NB4 (cell line): ENCODE data around the gene SELENOM.

Experiments used
- MYC ChIP-seq: IDR thresholded peaks from 2 replicates; pipeline ENCODE4 v1.6.1; 2011; ENCODE audit warnings: low read depth, low read length
- POLR2A ChIP-seq: IDR thresholded peaks from 2 replicates; pipeline ENCODE4 v1.6.1; 2011; ENCODE audit warnings: mild to moderate bottlenecking; ENCODE audit not compliant: insufficient read length; ENCODE audit errors: extremely low read depth
- TF ChIP-seq, protein P1 (sequence below): IDR thresholded peaks from one replicate; pipeline ENCODE4 v1.5.1; 2012; ENCODE audit warnings: low read depth, low read length
- TF ChIP-seq, protein P2 (sequence below): IDR thresholded peaks from 2 replicates; pipeline ENCODE4 v1.6.1; 2011; ENCODE audit warnings: low read depth, low read length

DNA sequence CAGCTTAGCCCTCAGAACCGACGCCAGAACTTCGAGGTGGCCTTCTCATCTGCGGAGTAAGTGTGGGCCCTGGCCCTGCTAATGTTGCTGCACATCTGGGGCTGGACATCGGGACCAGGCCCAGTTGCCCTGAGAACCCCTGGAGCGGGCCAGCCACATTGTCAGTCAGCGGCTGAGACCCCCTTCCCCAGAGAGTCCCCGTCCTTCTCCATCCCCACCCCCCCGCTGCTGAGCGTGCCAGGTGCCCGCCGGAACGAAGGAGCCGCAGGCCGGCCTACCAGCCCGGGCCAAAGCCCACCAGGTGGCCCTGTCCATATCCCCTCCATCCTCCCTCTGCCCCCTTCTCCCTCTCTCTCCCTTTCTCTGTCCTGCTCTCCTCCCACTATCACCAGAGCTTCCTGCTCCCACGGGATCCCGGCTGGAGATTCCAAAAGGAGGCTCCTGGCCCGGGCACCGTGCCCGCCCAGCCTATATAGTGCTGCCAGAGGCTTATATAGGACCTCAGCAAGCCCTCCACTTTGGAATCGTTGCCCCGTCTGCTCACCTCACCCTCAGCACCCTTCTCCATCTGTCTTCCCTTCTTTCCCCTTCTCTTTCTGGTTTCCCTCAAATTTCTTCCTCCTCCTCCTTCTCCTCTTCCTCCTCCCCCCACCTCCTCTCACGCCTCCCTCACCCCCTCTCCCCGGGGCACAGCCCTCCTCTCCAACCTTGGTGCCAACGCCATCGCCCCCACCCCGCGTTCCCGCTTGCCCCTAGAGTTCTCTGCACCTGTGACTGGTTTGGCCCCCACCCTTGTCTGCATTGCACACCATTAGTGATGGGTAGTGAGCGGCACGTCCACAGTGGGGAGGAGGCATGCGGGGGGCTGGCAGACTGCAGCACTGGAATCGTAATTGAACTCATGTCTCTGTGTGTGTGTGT is 7.3 kb downstream of the SELENOM start:
- TF ChIP-seq, protein P1, sequence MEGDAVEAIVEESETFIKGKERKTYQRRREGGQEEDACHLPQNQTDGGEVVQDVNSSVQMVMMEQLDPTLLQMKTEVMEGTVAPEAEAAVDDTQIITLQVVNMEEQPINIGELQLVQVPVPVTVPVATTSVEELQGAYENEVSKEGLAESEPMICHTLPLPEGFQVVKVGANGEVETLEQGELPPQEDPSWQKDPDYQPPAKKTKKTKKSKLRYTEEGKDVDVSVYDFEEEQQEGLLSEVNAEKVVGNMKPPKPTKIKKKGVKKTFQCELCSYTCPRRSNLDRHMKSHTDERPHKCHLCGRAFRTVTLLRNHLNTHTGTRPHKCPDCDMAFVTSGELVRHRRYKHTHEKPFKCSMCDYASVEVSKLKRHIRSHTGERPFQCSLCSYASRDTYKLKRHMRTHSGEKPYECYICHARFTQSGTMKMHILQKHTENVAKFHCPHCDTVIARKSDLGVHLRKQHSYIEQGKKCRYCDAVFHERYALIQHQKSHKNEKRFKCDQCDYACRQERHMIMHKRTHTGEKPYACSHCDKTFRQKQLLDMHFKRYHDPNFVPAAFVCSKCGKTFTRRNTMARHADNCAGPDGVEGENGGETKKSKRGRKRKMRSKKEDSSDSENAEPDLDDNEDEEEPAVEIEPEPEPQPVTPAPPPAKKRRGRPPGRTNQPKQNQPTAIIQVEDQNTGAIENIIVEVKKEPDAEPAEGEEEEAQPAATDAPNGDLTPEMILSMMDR, result no peak
- TF ChIP-seq POLR2A (no peak), MYC (no peak)
- TF ChIP-seq, protein P2, sequence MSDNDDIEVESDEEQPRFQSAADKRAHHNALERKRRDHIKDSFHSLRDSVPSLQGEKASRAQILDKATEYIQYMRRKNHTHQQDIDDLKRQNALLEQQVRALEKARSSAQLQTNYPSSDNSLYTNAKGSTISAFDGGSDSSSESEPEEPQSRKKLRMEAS, result no peak
